K562 (cell line): ENCODE results near the gene OSBPL7. TPM values are rescaled to one million over a fixed set of nuclear protein-coding genes. Genes with fewer than 3 reads are reported as not detected.

ENCODE experiments used
- ATAC-seq: fragments of 200-7000 bp; cut with Tn5 transposase; 3 replicates; pipeline ENCODE4 v1.9.1; 2020; ENCODE audit warnings: moderate library complexity
- BruUV-seq: library from RNA; stranded (reverse); fragments of 400-500 nt; replicated peaks from 2 replicates; lab custom pipeline; 2021; lab: Mats Ljungman, UMichigan
- CTCF ChIA-PET: fragments of 300-600 bp; formaldehyde crosslinking; extraction: SDS; loops from one replicate; lab custom pipeline; 2021; ENCODE audit warnings: low intra/inter-chr PET ratio; lab: Yijun Ruan, JAX
- POLR2A ChIA-PET: fragments of 300-600, 350-650 bp; sonication (Branson Sonifier 250); formaldehyde crosslinking; extraction: SDS; loops from one replicate; lab custom pipeline; 2021; ENCODE audit warnings: antibody characterized with exemption, inconsistent platforms; lab: Yijun Ruan, JAX
- DNase-seq, 4 experiments: peaks; one replicate each; pipeline versions ENCODE4 v3.0.0 to v3.0.0-alpha.2; 2011 to 2018; ENCODE audit warnings: low spot score in 3 of 4, mixed read lengths in 3 of 4; ENCODE audit errors: extremely low read depth in 1 of 4
- FAIRE-seq: peaks from 2 replicates; lab custom pipeline; 2011; peaks lifted over from hg19 to GRCh38; lab: Jason Lieb, UNC
- H2AFZ ChIP-seq: 2 replicates; pipeline ENCODE4 v1.6.0; 2011; ENCODE audit warnings: low read depth, low read length, control low read depth, inconsistent platforms
- H3K27ac ChIP-seq: fragments of 200-600 bp; 3 replicates; pipeline ENCODE4 v1.8.0; 2011; ENCODE audit warnings: low read depth, mild to moderate bottlenecking, control low read depth, inconsistent platforms, low read length, moderate library complexity, mixed read lengths; ENCODE audit errors: extremely low read depth
- H3K27me3 ChIP-seq, 2 experiments: fragments of 300-600 bp in 1 of 2; 2 replicates in 1 of 2; 3 replicates in 1 of 2; pipeline versions ENCODE4 v1.6.0 to v1.8.0; 2011; ENCODE audit warnings: inconsistent platforms in 2 of 2, low read length in 2 of 2, mild to moderate bottlenecking in 1 of 2, mixed read lengths in 1 of 2, moderate library complexity in 1 of 2; ENCODE audit not compliant: control insufficient read depth in 2 of 2, insufficient read depth in 2 of 2
- H3K36me3 ChIP-seq: fragments of 300-600 bp; 3 replicates; pipeline ENCODE4 v1.8.0; 2011; ENCODE audit warnings: mild to moderate bottlenecking, low read length, inconsistent platforms; ENCODE audit not compliant: control insufficient read depth, insufficient read depth
- H3K4me1 ChIP-seq, 2 experiments: fragments of 200-600 bp in 1 of 2; replicated peaks in 1 of 2; 2 replicates in 1 of 2; 3 replicates in 1 of 2; pipeline versions ENCODE4 v1.5.1 to v1.8.0; 2011; ENCODE audit warnings: inconsistent platforms in 2 of 2, low read length in 2 of 2, mild to moderate bottlenecking in 1 of 2, mixed read lengths in 1 of 2, moderate library complexity in 1 of 2; ENCODE audit not compliant: control insufficient read depth in 2 of 2, insufficient read depth in 2 of 2
- H3K4me2 ChIP-seq: 2 replicates; pipeline ENCODE4 v1.6.1; 2011; ENCODE audit warnings: low read length, control low read depth, inconsistent platforms, mixed read lengths; ENCODE audit not compliant: insufficient read depth
- H3K4me3 ChIP-seq: fragments of 200-600 bp; sonication (generic), shearing (Covaris generic); 2 replicates; pipeline ENCODE4 v1.5.1; 2016; ENCODE audit warnings: control low read depth, inconsistent platforms
- H3K79me2 ChIP-seq: fragments of 200-600 bp; 3 replicates; pipeline ENCODE4 v1.8.0; 2011; ENCODE audit warnings: low read length, inconsistent platforms; ENCODE audit not compliant: control insufficient read depth, insufficient read depth
- H3K9ac ChIP-seq, 2 experiments: 2 replicates each; pipeline versions ENCODE4 v1.6.0 to v1.6.1; 2011; ENCODE audit warnings: low read depth in 2 of 2, low read length in 2 of 2, control low read depth in 1 of 2, inconsistent platforms in 1 of 2, mild to moderate bottlenecking in 1 of 2, mixed read lengths in 1 of 2; ENCODE audit not compliant: insufficient read depth in 1 of 2
- H3K9me1 ChIP-seq: one replicate; pipeline ENCODE4 v1.6.0; 2011; ENCODE audit warnings: inconsistent platforms, mild to moderate bottlenecking, low read length, moderate library complexity; ENCODE audit not compliant: control insufficient read depth, insufficient read depth
- H3K9me3 ChIP-seq: replicated peaks from 2 replicates; pipeline ENCODE4 v1.5.1; 2011; ENCODE audit warnings: low read depth, low read length, inconsistent platforms; ENCODE audit not compliant: control insufficient read depth, insufficient read depth
- H4K20me1 ChIP-seq: replicated peaks from 2 replicates; pipeline ENCODE4 v1.6.1; 2011; ENCODE audit warnings: low read length, inconsistent platforms, mixed read lengths; ENCODE audit not compliant: control insufficient read depth, insufficient read depth
- ESRRA ChIP-seq: fragments of 450-650 bp; IDR thresholded peaks from 2 replicates; pipeline ENCODE4 v1.6.1; 2014; ENCODE audit warnings: low read depth, mild to moderate bottlenecking, moderate library complexity, borderline replicate concordance
- GABPB2 ChIP-seq: fragments of 250-450 bp; sonication (Bioruptor Pico); conservative IDR thresholded peaks from 2 replicates; pipeline ENCODE4 v1.5.1; 2021; ENCODE audit warnings: mild to moderate bottlenecking
- IFI16 ChIP-seq: fragments of 250-450 bp; sonication (Bioruptor Pico); IDR thresholded peaks from 2 replicates; pipeline ENCODE4 v2.1.2; 2022; ENCODE audit warnings: mild to moderate bottlenecking, inconsistent platforms
- JUND ChIP-seq, 2 experiments: IDR thresholded peaks; 2 replicates in 1 of 2; 3 replicates in 1 of 2; pipeline ENCODE4 v1.6.1; 2011; ENCODE audit warnings: borderline replicate concordance in 2 of 2, low read depth in 2 of 2, low read length in 2 of 2, improper control_type of control experiment in 1 of 2, missing biosample characterization in 1 of 2, missing genetic modification characterization in 1 of 2, missing genetic modification reagents in 1 of 2
- NR4A1 ChIP-seq, 2 experiments: fragments of 250-450 bp in 1 of 2; fragments of 450-650 bp in 1 of 2; sonication (Bioruptor Pico) in 1 of 2; IDR thresholded peaks; 2 replicates each; pipeline versions ENCODE4 v1.4.0 to v1.6.1; 2016 to 2020; ENCODE audit warnings: mild to moderate bottlenecking in 2 of 2, missing compliant biosample characterization in 1 of 2, missing genetic modification characterization in 1 of 2, moderate library complexity in 1 of 2
- PHF21A ChIP-seq: fragments of 450-650 bp; IDR thresholded peaks from 2 replicates; pipeline ENCODE4 v1.6.1; 2017; ENCODE audit warnings: low read depth, borderline replicate concordance
- SRSF1 ChIP-seq: fragments of 200-400 bp; formaldehyde crosslinking; IDR thresholded peaks from 2 replicates; pipeline ENCODE4 v1.6.1; 2017; ENCODE audit warnings: mild to moderate bottlenecking, low read depth, low read length, moderate library complexity
- TAF1 ChIP-seq: IDR thresholded peaks from 2 replicates; pipeline ENCODE4 v1.6.1; 2011; ENCODE audit warnings: mild to moderate bottlenecking, low read length, moderate library complexity; ENCODE audit not compliant: insufficient read depth, control insufficient read depth, severe bottlenecking; ENCODE audit errors: extremely low read depth
- ZNF174 ChIP-seq: fragments of 250-450 bp; sonication (Bioruptor Pico); IDR thresholded peaks from 2 replicates; pipeline ENCODE4 v1.4.0; 2020; ENCODE audit warnings: mild to moderate bottlenecking
- ZNF263 ChIP-seq: sonication (generic); formaldehyde crosslinking; IDR thresholded peaks from 2 replicates; pipeline ENCODE4 v1.8.0; 2022; ENCODE audit warnings: mild to moderate bottlenecking, missing genetic modification reagents, borderline replicate concordance
- ZNF551 ChIP-seq: fragments of 250-450 bp; sonication (Bioruptor Pico); IDR thresholded peaks from 2 replicates; pipeline ENCODE4 v1.5.0; 2021; ENCODE audit warnings: mild to moderate bottlenecking, moderate library complexity
- WGBS: fragments of 100-300 bp; shearing (Covaris generic); methylation state at CpG from one replicate; pipeline ENCODE4 v1.1.6; 2016; ENCODE audit warnings: low coverage, mixed read lengths; ENCODE audit not compliant: insufficient coverage; ENCODE audit errors: missing lambda C conversion rate; 5-methylcytosine and 5-hydroxymethylcytosine counted together
- in situ Hi-C: fragments of 300-500 bp; cut with MboI; formaldehyde crosslinking; loops from 4 replicates; pipeline ENCODE4 v1.15.0; 2018; ENCODE audit warnings: inconsistent platforms, mixed read lengths
- intact Hi-C: fragments of 100-400 bp; cut with micrococcal nuclease; formaldehyde crosslinking; loops from 2 replicates; pipeline ENCODE4 v1.14.2; 2022
- polyA plus RNA-seq, 8 experiments: library from polyadenylated mRNA; depleted of rRNA in 4 of 8; stranded (reverse) in 5 of 8; unstranded in 3 of 8; fragments of >200 nt; fragmentation: Nextera tagmentation in 2 of 8; fragmentation: Illumina TruSeq in 1 of 8; extraction: Ambion mirVana in 2 of 8; extraction: Trizol in 1 of 8; gene quantifications; 2 replicates each; pipeline versions ENCODE4 v1.2.1 to v1.2.3, GENCODE V29; 2011 to 2014; ENCODE audit warnings: inconsistent platforms in 1 of 8, missing spikeins in 1 of 8
- total RNA-seq, 7 experiments: library from RNA; depleted of rRNA in 6 of 7; stranded (reverse); fragments of >200 nt in 6 of 7; fragmentation: Illumina TruSeq in 2 of 7; extraction: Trizol in 2 of 7; gene quantifications; 2 replicates each; pipeline versions ENCODE4 v1.2.1 to v1.2.3, GENCODE V29; 2011 to 2021; ENCODE audit warnings: low replicate concordance in 1 of 7
- TF ChIP-seq, protein P1 (sequence below): fragments of 450-650 bp; IDR thresholded peaks from 2 replicates; pipeline ENCODE4 v1.6.1; 2016

OSBPL7 gene
- total and polyA plus RNA-seq, 9 of the 15 experiments (the other 6 are each of a cell fraction or from before 2014, with no cell fraction given) = 0.32 to 11.9 (median 5.8) TPM

DNA sequence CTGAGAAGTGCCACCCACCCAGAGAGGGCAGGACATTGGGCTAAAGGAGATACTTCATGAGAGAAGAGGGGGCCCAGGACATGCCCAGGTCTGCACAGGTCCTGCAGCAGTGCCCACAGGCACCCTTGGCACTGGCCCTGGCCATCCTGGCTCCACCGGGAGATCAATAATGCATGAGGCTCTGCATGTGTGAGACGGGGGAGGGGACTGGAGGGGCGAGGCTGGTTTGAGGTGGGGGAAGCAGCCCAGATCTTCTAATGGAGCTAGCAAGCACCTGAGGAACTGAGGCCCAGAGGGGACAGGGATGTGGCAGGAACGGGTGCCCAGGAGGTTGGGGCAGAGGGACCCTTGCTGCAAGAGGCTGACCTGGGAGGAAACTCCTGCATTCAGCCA lies 567 bp downstream of the OSBPL7 start:
- BruUV-seq = no TSS peak
- DNase-seq (peak in 2 of 4 experiments; percentile 23 to 28), FAIRE-seq (no peak), ATAC-seq (no peak)
- ChIA-PET POLR2A (interaction anchor here (1.0 to 4.0 kb wide), 3 partner anchors 10 to 124 kb away, joined by 3 to 28 read pairs (median 4); partner anchors contain the start of genes LRRC46 and MRPL10), CTCF (no interaction called here)
- Histone ChIP-seq H3K79me2 (peaks cover 9% of the 10 kb centered on the region), H3K27ac (peak overlapping the region; percentile 76; the same call in 2 of the 3 replicates), H3K4me2 (peak overlapping the region; percentile 97), H3K4me3 (peak overlapping the region; percentile 79), H2AFZ (peak overlapping the region; percentile 90), H3K9ac (peak overlapping the region; percentile 77 to 90), H3K36me3 (peaks cover 51% of the 10 kb centered on the region; the same call in 2 of the 3 replicates), H3K9me3 (no peaks in the 10 kb centered on the region), H3K4me1 (peaks cover 13 to 30% of the 10 kb centered on the region in 2 experiments), H3K27me3 (no peaks in the 10 kb centered on the region), H3K9me1 (no peaks in the 10 kb centered on the region), H4K20me1 (no peaks in the 10 kb centered on the region)
- 10% methylated on average over 4 of the region's 4 CpGs for WGBS
- TF ChIP-seq IFI16 (CRISPR knock-in tag) (no peak), TAF1 (no peak), ZNF174 (no peak)
- in situ Hi-C loops (no loop called here), intact Hi-C loops (no loop called here)

DNA sequence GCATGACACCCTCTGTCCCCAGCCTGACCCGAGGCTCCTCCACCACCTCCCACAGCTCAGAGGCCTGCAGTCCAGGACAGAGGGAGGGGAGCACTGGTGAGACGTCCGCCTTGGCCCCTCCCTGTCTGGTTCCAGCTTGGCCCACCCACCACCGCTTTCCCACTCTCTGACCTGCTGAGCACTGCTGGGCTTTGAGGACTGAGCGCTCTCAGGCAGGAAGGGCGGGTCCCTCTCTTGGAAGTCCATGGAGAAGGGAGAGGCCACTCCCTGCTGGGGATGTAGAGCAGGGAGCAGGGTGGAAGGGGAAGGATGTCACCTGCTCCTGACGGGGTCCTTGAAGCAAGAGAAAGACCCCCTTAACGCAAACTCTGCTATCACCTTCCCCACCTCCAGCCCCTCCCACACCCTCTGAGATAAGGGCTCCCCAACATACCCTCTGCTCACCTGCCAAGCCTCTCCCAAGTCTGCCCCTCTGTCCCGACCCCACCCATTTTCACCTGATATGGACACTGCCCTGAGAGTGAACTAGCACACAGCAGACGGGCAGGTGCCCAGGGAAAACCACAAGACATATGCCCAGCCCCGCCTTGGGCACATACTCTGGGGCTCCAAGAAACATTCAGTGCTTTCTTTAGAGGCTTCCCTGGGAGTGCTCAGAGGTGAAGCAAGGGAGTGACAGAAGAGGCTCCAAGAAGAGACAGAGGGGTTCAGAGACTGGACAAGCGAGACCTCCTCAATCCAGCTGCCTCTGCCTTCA lies 1.4 kb downstream of the OSBPL7 start:
- WGBS = 18% methylated on average over 12 of the region's 12 CpGs
- Histone ChIP-seq H2AFZ (no peak overlapping the region), H3K9ac (peak overlapping the region in 1 of 2 experiments; percentile 90; a peak in 2 of 4 replicates), H3K27ac (peak overlapping the region; percentile 76; the same call in 2 of the 3 replicates), H3K9me3 (no peaks in the 10 kb centered on the region), H3K27me3 (no peaks in the 10 kb centered on the region), H3K4me3 (peak overlapping the region; percentile 79), H3K36me3 (peaks cover 51% of the 10 kb centered on the region; the same call in 2 of the 3 replicates), H3K4me1 (peaks cover 13 to 30% of the 10 kb centered on the region in 2 experiments), H3K79me2 (peaks cover 9% of the 10 kb centered on the region), H4K20me1 (no peaks in the 10 kb centered on the region), H3K9me1 (no peaks in the 10 kb centered on the region), H3K4me2 (peak overlapping the region; percentile 97)
- DNase-seq = peak; percentile 49 to 73 (median 68)
- ATAC-seq = peak; percentile 37
- POLR2A ChIA-PET = interaction anchor here (0.6 to 4.0 kb wide), 4 partner anchors 9 to 75 kb away, joined by 3 to 28 read pairs (median 4); partner anchors contain the start of genes LRRC46 and MRPL10
- no TSS peak for BruUV-seq
- in situ Hi-C loops (no loop called here), intact Hi-C loops (no loop called here)
- FAIRE-seq = no peak
- CTCF ChIA-PET = no interaction called here
- TF ChIP-seq SRSF1 = no peak
- peak; percentile 18; the same call in 1 of the 2 replicates for TF ChIP-seq ESRRA
- peak; percentile 89 for TF ChIP-seq ZNF263 (CRISPR knock-in tag)
- TF ChIP-seq JUND (IDR thresholded peaks at IDR 0.05; ENCODE audit: borderline replicate concordance, low read depth, low read length) = no peak
- no peak for TF ChIP-seq JUND (tag; IDR thresholded peaks at IDR 0.05; ENCODE audit: borderline replicate concordance, low read depth, low read length)
- no peak for TF ChIP-seq GABPB2
- TF ChIP-seq, protein P1, sequence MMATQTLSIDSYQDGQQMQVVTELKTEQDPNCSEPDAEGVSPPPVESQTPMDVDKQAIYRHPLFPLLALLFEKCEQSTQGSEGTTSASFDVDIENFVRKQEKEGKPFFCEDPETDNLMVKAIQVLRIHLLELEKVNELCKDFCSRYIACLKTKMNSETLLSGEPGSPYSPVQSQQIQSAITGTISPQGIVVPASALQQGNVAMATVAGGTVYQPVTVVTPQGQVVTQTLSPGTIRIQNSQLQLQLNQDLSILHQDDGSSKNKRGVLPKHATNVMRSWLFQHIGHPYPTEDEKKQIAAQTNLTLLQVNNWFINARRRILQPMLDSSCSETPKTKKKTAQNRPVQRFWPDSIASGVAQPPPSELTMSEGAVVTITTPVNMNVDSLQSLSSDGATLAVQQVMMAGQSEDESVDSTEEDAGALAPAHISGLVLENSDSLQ = no peak
- no peak for TF ChIP-seq NR4A1 (CRISPR knock-in tag; IDR thresholded peaks at IDR 0.05)
- no peak for TF ChIP-seq NR4A1 (tag; IDR thresholded peaks at IDR 0.05)
- no peak for TF ChIP-seq ZNF551 (CRISPR knock-in tag)
- no peak for TF ChIP-seq PHF21A
